GM18519 (cell line): ENCODE data around the gene NME7.

ENCODE experiments used
- ATAC-seq: cut with Tn5 transposase; IDR thresholded peaks from one replicate; pipeline ENCODE4 v1.9.1; 2021; ENCODE audit warnings: mild to moderate bottlenecking, moderate library complexity; ENCODE audit not compliant: unreplicated experiment, low FRiP score

NME7 gene

DNA sequence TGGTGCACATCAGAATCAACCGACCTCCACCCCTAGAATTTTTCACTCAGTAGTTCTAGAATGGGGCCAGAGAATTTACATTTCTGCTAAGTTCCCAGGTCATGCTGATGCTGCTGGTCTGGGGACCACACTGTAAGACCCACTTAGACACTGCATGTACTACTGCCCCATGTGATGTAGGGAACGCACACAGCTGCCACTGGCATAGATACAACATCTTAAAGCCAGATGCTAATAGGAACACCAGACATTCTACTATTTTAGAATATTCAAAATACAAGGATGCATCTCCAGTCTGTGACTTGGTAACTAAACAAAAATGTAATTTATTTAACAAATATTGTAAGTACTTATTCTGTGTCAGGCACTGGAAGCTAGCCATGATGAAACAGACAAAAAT lies 275.2 kb downstream of the NME7 start:
- ATAC-seq, result no peak

DNA sequence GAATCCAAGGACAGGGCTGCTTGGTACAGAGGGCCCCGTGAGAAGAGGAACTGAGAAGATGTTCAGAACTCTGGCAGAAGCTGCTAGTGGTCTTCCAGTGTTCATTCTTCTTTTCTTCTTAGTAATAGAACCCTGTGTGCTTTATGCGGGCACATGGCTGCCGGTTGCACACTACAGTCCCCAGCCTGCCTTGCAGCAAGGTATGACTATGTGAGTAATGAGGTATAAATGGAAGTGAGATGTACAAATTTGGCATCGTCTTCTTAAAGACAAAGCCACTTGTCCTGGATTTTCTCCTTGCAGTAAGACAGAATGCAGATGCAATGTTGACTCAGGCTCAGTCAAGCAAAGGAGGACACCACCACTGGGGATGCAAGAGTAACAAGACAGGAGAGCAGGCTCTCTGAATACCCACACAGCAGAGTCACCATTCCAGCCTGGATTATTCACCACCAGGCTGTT lies 276.1 kb downstream of the NME7 start:
- peak; percentile 86 for ATAC-seq

DNA sequence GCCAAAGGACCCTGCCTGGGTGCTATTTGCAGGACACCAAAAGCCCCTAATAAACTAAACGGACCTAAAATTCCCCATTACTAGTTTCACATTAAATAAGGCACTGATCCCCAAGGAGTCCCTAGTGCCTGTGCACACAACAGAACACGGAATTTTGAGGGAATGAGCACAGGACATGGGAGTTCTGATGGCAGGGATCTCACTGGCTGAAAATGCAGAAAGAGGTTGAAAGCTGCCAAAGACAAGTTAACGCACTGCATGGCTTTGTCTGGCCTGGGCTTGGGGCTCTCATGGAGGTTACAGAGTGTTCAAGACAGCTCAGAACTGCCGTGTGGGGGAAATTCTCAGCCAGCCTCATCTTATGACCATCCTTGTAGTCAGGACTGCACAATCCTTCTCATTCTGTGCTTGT lies 276.7 kb downstream of the NME7 start:
- peak; percentile 24 for ATAC-seq

DNA sequence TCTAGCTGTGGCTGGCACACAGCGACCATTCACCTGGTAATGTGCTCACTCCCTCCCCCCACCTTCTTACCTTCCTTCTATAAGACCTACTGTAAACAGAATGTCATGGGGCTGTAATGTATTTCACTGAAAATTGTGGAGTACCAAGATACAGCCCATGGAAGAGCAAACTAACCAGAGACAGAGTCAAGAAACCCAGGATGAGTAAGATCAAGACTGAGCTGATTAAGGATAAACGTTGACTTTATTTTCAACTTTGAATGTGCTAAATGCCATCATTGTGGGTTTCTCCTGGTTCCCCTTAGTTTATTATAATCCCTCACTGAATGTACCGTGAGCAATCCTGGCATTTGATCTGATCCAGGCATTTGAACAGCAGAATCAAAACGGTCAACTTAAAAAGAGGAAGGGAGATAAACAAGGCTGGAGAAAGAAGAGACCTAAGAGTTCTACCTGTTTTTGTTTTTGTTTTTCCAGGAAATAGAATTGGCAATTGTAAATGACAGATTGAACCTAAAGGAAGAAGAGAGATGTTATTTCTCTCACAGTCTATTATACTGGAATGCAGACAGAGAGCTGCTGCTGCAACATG lies 277.2 kb downstream of the NME7 start:
- no peak for ATAC-seq

DNA sequence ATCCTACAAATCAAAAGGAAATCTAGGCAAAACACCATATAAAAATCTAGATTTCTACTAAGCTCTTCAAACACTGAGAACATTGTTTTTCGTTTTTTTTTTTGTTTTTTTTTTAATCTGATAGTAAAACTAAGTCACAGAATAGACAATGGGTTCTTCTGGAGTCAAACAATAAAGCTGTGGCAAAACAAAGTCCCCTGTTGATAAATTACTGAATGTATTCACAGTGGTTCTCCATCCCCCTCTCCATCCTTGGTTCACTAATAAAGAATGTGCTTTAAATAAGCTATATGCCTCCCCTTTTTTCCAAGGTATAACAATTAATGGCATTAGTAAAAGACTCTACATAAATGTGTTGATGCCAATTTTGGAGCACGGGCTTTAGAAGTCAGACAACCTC lies 277.8 kb downstream of the NME7 start:
- ATAC-seq, result no peak

DNA sequence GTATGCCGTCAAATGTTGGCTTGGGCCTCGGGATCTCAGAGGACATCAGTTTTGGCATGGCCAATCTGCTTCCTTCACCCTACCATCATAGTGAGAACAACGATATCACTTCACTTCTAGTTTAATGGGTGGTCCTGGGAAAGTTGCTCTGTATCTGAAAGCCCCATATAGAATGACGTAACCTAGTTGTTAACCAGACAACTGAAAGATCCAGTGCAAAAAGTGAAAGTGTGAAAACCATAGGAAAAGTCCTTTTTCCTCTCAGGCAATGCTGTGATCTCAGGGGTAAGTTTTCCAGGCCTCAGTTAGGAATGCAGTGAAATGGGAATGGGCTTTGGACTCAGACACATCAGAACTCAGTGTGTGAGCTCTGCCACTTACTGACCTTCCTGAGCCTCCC lies 279.7 kb downstream of the NME7 start:
- no peak for ATAC-seq

DNA sequence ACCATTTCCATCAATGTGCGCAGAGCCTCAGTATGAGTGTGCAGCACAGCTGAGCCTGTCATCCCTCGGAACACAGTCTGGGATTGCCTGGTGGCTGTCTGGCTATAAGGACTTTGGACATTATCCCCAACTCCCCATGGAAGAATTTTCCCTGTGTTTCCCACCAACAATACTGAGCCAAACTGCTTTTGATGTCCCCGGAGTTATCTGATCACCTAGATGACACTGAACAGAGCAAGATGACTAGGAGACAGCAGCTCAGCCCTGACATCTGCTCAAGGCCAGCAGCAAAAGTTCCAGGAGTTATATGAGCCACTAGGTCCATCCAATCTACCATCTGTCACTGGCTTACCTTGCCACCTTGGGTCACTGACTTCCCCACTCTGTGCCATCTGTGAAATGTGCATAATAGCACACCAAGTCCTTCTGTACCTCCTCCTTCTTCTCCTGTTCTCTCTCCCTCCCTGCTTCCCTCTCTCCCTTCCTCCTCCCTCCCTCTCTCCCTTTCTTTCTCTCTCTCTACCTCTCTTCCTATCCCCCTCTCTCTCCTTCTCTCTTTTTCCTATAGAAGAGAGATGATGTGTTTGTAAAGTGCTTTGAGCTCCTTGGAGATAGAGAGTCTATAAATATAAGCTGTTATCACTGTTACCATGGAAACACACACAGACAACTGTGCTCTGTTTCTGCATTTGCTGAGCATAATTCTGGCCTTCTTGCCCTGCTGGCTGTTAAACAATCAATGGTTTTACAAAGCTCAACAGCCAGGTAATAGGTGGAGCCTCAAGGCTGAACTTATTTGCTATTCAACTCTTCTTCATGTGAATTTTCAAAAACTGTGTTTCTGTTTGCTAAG lies 280.8 kb downstream of the NME7 start:
- ATAC-seq, result no peak

DNA sequence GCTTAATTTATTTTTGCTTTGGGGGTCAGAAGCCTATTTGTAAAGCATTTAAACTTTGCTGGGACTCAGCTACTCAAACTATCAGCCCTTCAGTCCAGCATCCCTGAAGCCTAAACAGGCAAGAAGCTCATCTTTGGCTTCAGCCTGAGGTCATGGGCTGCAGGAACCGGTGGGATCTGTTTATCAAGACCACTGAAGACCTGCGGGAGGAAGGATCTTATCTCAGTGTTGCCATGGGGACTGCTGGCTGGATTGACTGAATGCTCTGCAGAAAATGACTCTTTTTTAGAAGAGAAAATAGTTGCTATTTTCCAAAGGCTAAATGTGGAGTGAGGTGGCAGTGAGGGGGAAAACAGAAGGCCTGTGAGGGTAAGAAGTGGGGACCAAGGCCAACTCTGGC lies 281.7 kb downstream of the NME7 start:
- no peak for ATAC-seq
